H9 (cell line): ENCODE data around the gene KIF18B. TPM values are rescaled to one million over a fixed set of nuclear protein-coding genes. Genes with fewer than 3 reads are reported as not detected.

Experiments
- DNase-seq: peaks from one replicate; pipeline ENCODE4 v3.0.0-alpha.2; 2017
- H2AFZ ChIP-seq: one replicate; pipeline ENCODE4 v1.6.1; 2013; ENCODE audit warnings: mild to moderate bottlenecking, low read length, control low read depth, moderate library complexity
- H2AK5ac ChIP-seq: 2 replicates; pipeline ENCODE4 v1.6.1; 2013; ENCODE audit warnings: low read length, control low read depth, mixed read lengths; ENCODE audit not compliant: insufficient read length
- H2BK120ac ChIP-seq: one replicate; pipeline ENCODE4 v1.6.1; 2013; ENCODE audit warnings: low read depth, mild to moderate bottlenecking, low read length, control low read depth, inconsistent platforms; ENCODE audit not compliant: poor library complexity, severe bottlenecking
- H2BK12ac ChIP-seq: 2 replicates; pipeline ENCODE4 v1.6.1; 2013; ENCODE audit warnings: low read length, control low read depth, mixed read lengths, low read depth; ENCODE audit not compliant: insufficient read length
- H2BK15ac ChIP-seq: 2 replicates; pipeline ENCODE4 v1.6.1; 2013; ENCODE audit warnings: low read depth, low read length, control low read depth
- H2BK20ac ChIP-seq: one replicate; pipeline ENCODE4 v1.6.1; 2013; ENCODE audit warnings: low read depth, mild to moderate bottlenecking, low read length, control low read depth, inconsistent platforms; ENCODE audit not compliant: poor library complexity, severe bottlenecking
- H2BK5ac ChIP-seq: 2 replicates; pipeline ENCODE4 v1.6.1; 2013; ENCODE audit warnings: low read length, control low read depth, mixed read lengths; ENCODE audit not compliant: insufficient read length
- H3K14ac ChIP-seq: 2 replicates; pipeline ENCODE4 v1.6.1; 2013; ENCODE audit warnings: low read length, control low read depth; ENCODE audit not compliant: insufficient read depth
- H3K18ac ChIP-seq: 2 replicates; pipeline ENCODE4 v1.6.1; 2013; ENCODE audit warnings: low read depth, mild to moderate bottlenecking, mixed read lengths, low read length, control low read depth; ENCODE audit not compliant: insufficient read length
- H3K23ac ChIP-seq: 2 replicates; pipeline ENCODE4 v1.6.1; 2013; ENCODE audit warnings: low read length, control low read depth, mixed read lengths, low read depth; ENCODE audit not compliant: insufficient read length
- H3K23me2 ChIP-seq: 2 replicates; pipeline ENCODE4 v1.6.1; 2013; ENCODE audit warnings: low read depth, mild to moderate bottlenecking, mixed read lengths, low read length, control low read depth; ENCODE audit not compliant: insufficient read length, poor library complexity, severe bottlenecking
- H3K27ac ChIP-seq: 2 replicates; pipeline ENCODE4 v1.5.1; 2013; ENCODE audit warnings: low read length, control low read depth, mixed read lengths, low read depth; ENCODE audit not compliant: insufficient read length
- H3K27me3 ChIP-seq: 2 replicates; pipeline ENCODE4 v1.6.1; 2013; ENCODE audit warnings: low read length, control low read depth, inconsistent platforms; ENCODE audit not compliant: insufficient read depth
- H3K4ac ChIP-seq: 2 replicates; pipeline ENCODE4 v1.6.1; 2013; ENCODE audit warnings: low read depth, mild to moderate bottlenecking, control low read depth, inconsistent platforms, low read length, moderate library complexity
- H3K4me1 ChIP-seq: 2 replicates; pipeline ENCODE4 v1.6.1; 2013; ENCODE audit warnings: low read length, control low read depth, inconsistent platforms; ENCODE audit not compliant: insufficient read depth
- H3K4me2 ChIP-seq: 2 replicates; pipeline ENCODE4 v1.6.1; 2013; ENCODE audit warnings: low read length, control low read depth, mixed read lengths; ENCODE audit not compliant: insufficient read length, insufficient read depth
- H3K56ac ChIP-seq: 2 replicates; pipeline ENCODE4 v1.6.1; 2013; ENCODE audit warnings: low read depth, mild to moderate bottlenecking, mixed read lengths, low read length, control low read depth; ENCODE audit not compliant: insufficient read length
- H3K79me1 ChIP-seq: 2 replicates; pipeline ENCODE4 v1.6.1; 2013; ENCODE audit warnings: low read depth, mild to moderate bottlenecking, moderate library complexity, low read length, control low read depth, inconsistent platforms; ENCODE audit not compliant: insufficient read depth, poor library complexity, severe bottlenecking
- H3K79me2 ChIP-seq: 2 replicates; pipeline ENCODE4 v1.6.1; 2013; ENCODE audit warnings: low read length, control low read depth, inconsistent platforms; ENCODE audit not compliant: insufficient read depth
- H3K9ac ChIP-seq: 2 replicates; pipeline ENCODE4 v1.6.1; 2013; ENCODE audit warnings: low read length, control low read depth, mixed read lengths; ENCODE audit not compliant: insufficient read length; ENCODE audit errors: extremely low read depth
- H3K9me3 ChIP-seq: one replicate; pipeline ENCODE4 v1.6.1; 2013; ENCODE audit warnings: low read depth, low read length, inconsistent platforms; ENCODE audit not compliant: control insufficient read depth
- H3T11ph ChIP-seq: one replicate; pipeline ENCODE4 v1.6.1; 2013; ENCODE audit warnings: mild to moderate bottlenecking, low read length, control low read depth, inconsistent platforms
- H4K20me1 ChIP-seq: one replicate; pipeline ENCODE4 v1.6.1; 2013; ENCODE audit not compliant: control insufficient read depth, insufficient read length, insufficient read depth
- H4K5ac ChIP-seq: 2 replicates; pipeline ENCODE4 v1.6.1; 2013; ENCODE audit warnings: low read depth, mild to moderate bottlenecking, mixed read lengths, low read length, control low read depth; ENCODE audit not compliant: insufficient read length
- H4K8ac ChIP-seq: replicated peaks from 2 replicates; pipeline ENCODE4 v1.6.1; 2013; ENCODE audit warnings: low read length, control low read depth, mixed read lengths, low read depth; ENCODE audit not compliant: insufficient read length
- H4K91ac ChIP-seq: 2 replicates; pipeline ENCODE4 v1.6.1; 2013; ENCODE audit warnings: low read depth, mild to moderate bottlenecking, moderate library complexity, mixed read lengths, low read length, control low read depth; ENCODE audit not compliant: insufficient read length
- H3K27ac Mint-ChIP-seq, 3 experiments: 2 replicates in 2 of 3; 3 replicates in 1 of 3; pipeline ENCODE4 v1.8.0; 2020 to 2021; ENCODE audit warnings: mixed read lengths in 3 of 3, mild to moderate bottlenecking in 1 of 3, moderate library complexity in 1 of 3
- H3K27me3 Mint-ChIP-seq: 2 replicates; pipeline ENCODE4 v1.8.0; 2021; ENCODE audit warnings: low read depth, mild to moderate bottlenecking, moderate library complexity, mixed read lengths
- H3K36me3 Mint-ChIP-seq, 3 experiments: 2 replicates in 2 of 3; 3 replicates in 1 of 3; pipeline ENCODE4 v1.8.0; 2020 to 2021; ENCODE audit warnings: low read depth in 3 of 3, mixed read lengths in 3 of 3; ENCODE audit not compliant: insufficient read depth in 1 of 3
- H3K4me1 Mint-ChIP-seq, 2 experiments: 2 replicates each; pipeline ENCODE4 v1.8.0; 2020; ENCODE audit warnings: mixed read lengths in 2 of 2
- H3K4me3 Mint-ChIP-seq, 2 experiments: 2 replicates in 1 of 2; 3 replicates in 1 of 2; pipeline ENCODE4 v1.8.0; 2020 to 2021; ENCODE audit warnings: mild to moderate bottlenecking in 2 of 2, mixed read lengths in 2 of 2, moderate library complexity in 1 of 2
- H3K9me3 Mint-ChIP-seq, 2 experiments: 2 replicates in 1 of 2; 3 replicates in 1 of 2; pipeline ENCODE4 v1.8.0; 2020; ENCODE audit warnings: mild to moderate bottlenecking in 2 of 2, mixed read lengths in 2 of 2, moderate library complexity in 1 of 2
- CTCF ChIP-seq: fragments of 200-600 bp; sonication (generic); conservative IDR thresholded peaks from 3 replicates; pipeline ENCODE4 v1.8.0; 2021; ENCODE audit warnings: antibody characterized with exemption, mild to moderate bottlenecking
- whole genome bisulfite sequencing: extraction: QIAGEN DNeasy Blood & Tissue Kit; methylation state at CpG from one replicate; pipeline ENCODE4 v1.1.7; 2013; ENCODE audit warnings: missing lambda C conversion rate, low lambda C conversion rate, mixed read lengths; ENCODE audit not compliant: insufficient read length; ENCODE audit errors: extremely low coverage; 5-methylcytosine and 5-hydroxymethylcytosine counted together
- total RNA-seq: library from RNA; stranded (reverse); gene quantifications from 2 replicates; pipeline ENCODE4 v1.2.1, GENCODE V29; 2021

The KIF18B gene
- total RNA-seq, 1 experiment from 2014 or later, result 51.8 TPM

- no peaks in the 10 kb centered on the region for H3K79me1 ChIP-seq
- H3K4me1 ChIP-seq, result peaks cover 2% of the 10 kb centered on the region; the same call in 1 of the 2 replicates
- Mint-ChIP-seq H3K4me3 (peak overlapping the region; percentile 63 to 80), H3K9me3 (no peaks in the 10 kb centered on the region), H3K27me3 (peaks cover 54% of the 10 kb centered on the region), H3K36me3 (no peaks in the 10 kb centered on the region), H3K27ac (no peak overlapping the region), H3K4me1 (peaks cover 9 to 10% of the 10 kb centered on the region in 2 experiments)
- no peak overlapping the region for H2AK5ac ChIP-seq
- H2BK15ac ChIP-seq, result no peak overlapping the region
- no peak overlapping the region for H3K27ac ChIP-seq
- H3K56ac ChIP-seq, result no peak overlapping the region
- H4K5ac ChIP-seq, result no peak overlapping the region
- H3K18ac ChIP-seq, result no peak overlapping the region
- peak; percentile 79 for TF ChIP-seq CTCF
- H2BK20ac ChIP-seq, result no peak overlapping the region
- peaks cover 6% of the 10 kb centered on the region for H3K23me2 ChIP-seq
- H3K23ac ChIP-seq, result no peak overlapping the region
- H3K4ac ChIP-seq, result no peak overlapping the region
- no peaks in the 10 kb centered on the region for H3K9me3 ChIP-seq
- no CpG with 5 or more reads among the region's 56 CpGs for WGBS
- H4K91ac ChIP-seq, result no peak overlapping the region
- H2AFZ ChIP-seq, result no peak overlapping the region
- H3T11ph ChIP-seq, result no peak overlapping the region
- H3K14ac ChIP-seq, result no peak overlapping the region
- H2BK5ac ChIP-seq, result no peak overlapping the region
- peak; percentile 97 for DNase-seq
- H4K8ac ChIP-seq, result no peak overlapping the region
- no peaks in the 10 kb centered on the region for H4K20me1 ChIP-seq
- H3K79me2 ChIP-seq, result no peaks in the 10 kb centered on the region
- no peak overlapping the region for H2BK120ac ChIP-seq
- H3K9ac ChIP-seq, result no peak overlapping the region
- H2BK12ac ChIP-seq, result no peak overlapping the region
- peak overlapping the region; percentile 35 for H3K4me2 ChIP-seq
- H3K27me3 ChIP-seq, result peaks cover 2% of the 10 kb centered on the region; the same call in 1 of the 2 replicates
These were observed 36.2 kb downstream of the KIF18B start for GRCh38 chr17:44911133-44912001.
